Vagina (tissue), 2 donors: ENCODE results near the gene LINGO4.

Experiments used
- CTCF ChIP-seq, 3 experiments: fragments of 450-650 bp in 2 of 3; fragments of 200-600 bp in 1 of 3; sonication (generic) in 1 of 3; IDR thresholded peaks; one replicate each; pipeline ENCODE4 v1.5.1; 2017 to 2019; ENCODE audit warnings: antibody characterized with exemption in 3 of 3, mild to moderate bottlenecking in 2 of 3, moderate library complexity in 2 of 3
- POLR2A ChIP-seq, 2 donors: fragments of 450-650 bp; IDR thresholded peaks; one replicate each; pipeline ENCODE4 v1.6.1; 2017; ENCODE audit warnings: antibody characterized with exemption in 2 of 2, mild to moderate bottlenecking in 2 of 2, moderate library complexity in 2 of 2
- POLR2AphosphoS5 ChIP-seq, 2 donors: sonication (generic); formaldehyde crosslinking; IDR thresholded peaks; one replicate each; pipeline ENCODE4 v1.9.0; 2017; ENCODE audit warnings: antibody characterized with exemption in 2 of 2, mild to moderate bottlenecking in 2 of 2, low read depth in 1 of 2; ENCODE audit not compliant: insufficient read depth in 1 of 2

GRCh38 chr1:151837884-151838221 is 32.6 kb upstream of the LINGO4 start:
- TF ChIP-seq CTCF (IDR thresholded peaks at IDR 0.05): no peak
- no peak for TF ChIP-seq POLR2A (IDR thresholded peaks at IDR 0.05)
- no peak for TF ChIP-seq POLR2AphosphoS5 (IDR thresholded peaks at IDR 0.05; ENCODE audit: insufficient read depth in 1 of 2, low read depth in 1 of 2)
